ENCODE data around the gene SPOCK2.

DNA sequence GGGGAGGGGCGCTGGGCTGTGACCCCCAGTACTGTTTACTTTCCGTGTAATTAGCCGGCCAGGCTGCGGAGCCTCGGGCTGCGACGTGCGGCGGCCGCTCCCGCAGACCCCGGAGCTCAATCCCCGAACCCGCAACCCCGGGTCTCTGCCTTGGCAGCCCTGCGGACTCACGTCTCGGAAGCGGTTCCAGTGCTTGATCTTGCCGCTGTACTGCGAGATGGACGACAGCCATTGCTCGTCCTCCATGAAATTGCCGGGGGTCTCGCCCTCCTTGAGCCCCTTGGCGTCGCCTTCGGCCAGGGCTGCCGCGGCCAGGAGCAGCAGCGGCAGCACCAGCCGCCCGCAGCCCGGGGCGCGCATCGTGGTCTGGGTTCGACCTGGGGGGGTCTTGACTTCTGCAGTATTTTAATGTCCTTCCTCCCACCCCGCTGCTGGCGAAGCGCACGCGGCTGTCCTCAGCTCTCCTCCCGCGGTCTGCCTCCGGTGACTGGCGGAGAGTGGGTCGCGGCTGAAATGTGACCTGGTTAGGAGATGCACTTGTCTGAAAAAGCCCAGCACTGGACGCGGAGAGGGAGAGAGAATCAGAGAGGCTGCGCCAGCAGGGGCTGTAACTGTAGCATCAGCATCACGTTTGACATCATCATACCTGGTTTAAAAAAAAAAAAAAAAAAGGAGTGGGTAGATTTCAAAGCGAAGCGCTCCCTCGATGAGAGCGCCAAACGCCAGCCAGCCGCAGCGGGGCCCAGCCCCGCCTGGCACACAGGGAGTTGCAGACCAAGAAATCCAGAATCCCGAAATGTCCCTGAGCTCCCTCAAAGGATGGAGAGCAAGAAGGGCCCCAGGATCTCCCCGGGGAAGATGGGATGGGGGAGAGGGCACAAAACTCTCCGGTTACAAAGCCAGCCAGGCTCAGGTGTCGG is at the start of gene SPOCK2:
- TF ChIP-seq, protein P1, sequence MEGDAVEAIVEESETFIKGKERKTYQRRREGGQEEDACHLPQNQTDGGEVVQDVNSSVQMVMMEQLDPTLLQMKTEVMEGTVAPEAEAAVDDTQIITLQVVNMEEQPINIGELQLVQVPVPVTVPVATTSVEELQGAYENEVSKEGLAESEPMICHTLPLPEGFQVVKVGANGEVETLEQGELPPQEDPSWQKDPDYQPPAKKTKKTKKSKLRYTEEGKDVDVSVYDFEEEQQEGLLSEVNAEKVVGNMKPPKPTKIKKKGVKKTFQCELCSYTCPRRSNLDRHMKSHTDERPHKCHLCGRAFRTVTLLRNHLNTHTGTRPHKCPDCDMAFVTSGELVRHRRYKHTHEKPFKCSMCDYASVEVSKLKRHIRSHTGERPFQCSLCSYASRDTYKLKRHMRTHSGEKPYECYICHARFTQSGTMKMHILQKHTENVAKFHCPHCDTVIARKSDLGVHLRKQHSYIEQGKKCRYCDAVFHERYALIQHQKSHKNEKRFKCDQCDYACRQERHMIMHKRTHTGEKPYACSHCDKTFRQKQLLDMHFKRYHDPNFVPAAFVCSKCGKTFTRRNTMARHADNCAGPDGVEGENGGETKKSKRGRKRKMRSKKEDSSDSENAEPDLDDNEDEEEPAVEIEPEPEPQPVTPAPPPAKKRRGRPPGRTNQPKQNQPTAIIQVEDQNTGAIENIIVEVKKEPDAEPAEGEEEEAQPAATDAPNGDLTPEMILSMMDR (IDR thresholded peaks at IDR 0.05) = no peak
- TF ChIP-seq TAF1 (IDR thresholded peaks at IDR 0.05; ENCODE audit: borderline replicate concordance, low read depth, low read length) (no peak), RFX5 (IDR thresholded peaks at IDR 0.05; ENCODE audit: low read length) (no peak), GABPA (IDR thresholded peaks at IDR 0.05; ENCODE audit: low read depth) (no peak), EP300 (IDR thresholded peaks at IDR 0.05; ENCODE audit: borderline replicate concordance in 1 of 2, low read depth in 1 of 2, low read length in 1 of 2) (no peak)
- TF ChIP-seq, protein P2, sequence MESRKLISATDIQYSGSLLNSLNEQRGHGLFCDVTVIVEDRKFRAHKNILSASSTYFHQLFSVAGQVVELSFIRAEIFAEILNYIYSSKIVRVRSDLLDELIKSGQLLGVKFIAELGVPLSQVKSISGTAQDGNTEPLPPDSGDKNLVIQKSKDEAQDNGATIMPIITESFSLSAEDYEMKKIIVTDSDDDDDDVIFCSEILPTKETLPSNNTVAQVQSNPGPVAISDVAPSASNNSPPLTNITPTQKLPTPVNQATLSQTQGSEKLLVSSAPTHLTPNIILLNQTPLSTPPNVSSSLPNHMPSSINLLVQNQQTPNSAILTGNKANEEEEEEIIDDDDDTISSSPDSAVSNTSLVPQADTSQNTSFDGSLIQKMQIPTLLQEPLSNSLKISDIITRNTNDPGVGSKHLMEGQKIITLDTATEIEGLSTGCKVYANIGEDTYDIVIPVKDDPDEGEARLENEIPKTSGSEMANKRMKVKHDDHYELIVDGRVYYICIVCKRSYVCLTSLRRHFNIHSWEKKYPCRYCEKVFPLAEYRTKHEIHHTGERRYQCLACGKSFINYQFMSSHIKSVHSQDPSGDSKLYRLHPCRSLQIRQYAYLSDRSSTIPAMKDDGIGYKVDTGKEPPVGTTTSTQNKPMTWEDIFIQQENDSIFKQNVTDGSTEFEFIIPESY (IDR thresholded peaks at IDR 0.05; ENCODE audit: borderline replicate concordance, low read depth) = no peak
- TF ChIP-seq, protein P3, sequence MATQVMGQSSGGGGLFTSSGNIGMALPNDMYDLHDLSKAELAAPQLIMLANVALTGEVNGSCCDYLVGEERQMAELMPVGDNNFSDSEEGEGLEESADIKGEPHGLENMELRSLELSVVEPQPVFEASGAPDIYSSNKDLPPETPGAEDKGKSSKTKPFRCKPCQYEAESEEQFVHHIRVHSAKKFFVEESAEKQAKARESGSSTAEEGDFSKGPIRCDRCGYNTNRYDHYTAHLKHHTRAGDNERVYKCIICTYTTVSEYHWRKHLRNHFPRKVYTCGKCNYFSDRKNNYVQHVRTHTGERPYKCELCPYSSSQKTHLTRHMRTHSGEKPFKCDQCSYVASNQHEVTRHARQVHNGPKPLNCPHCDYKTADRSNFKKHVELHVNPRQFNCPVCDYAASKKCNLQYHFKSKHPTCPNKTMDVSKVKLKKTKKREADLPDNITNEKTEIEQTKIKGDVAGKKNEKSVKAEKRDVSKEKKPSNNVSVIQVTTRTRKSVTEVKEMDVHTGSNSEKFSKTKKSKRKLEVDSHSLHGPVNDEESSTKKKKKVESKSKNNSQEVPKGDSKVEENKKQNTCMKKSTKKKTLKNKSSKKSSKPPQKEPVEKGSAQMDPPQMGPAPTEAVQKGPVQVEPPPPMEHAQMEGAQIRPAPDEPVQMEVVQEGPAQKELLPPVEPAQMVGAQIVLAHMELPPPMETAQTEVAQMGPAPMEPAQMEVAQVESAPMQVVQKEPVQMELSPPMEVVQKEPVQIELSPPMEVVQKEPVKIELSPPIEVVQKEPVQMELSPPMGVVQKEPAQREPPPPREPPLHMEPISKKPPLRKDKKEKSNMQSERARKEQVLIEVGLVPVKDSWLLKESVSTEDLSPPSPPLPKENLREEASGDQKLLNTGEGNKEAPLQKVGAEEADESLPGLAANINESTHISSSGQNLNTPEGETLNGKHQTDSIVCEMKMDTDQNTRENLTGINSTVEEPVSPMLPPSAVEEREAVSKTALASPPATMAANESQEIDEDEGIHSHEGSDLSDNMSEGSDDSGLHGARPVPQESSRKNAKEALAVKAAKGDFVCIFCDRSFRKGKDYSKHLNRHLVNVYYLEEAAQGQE (IDR thresholded peaks at IDR 0.05; ENCODE audit: low read depth, low read length) = no peak
